GM18526 (cell line): ENCODE measurements around the gene CDC34.

Experiments used
- POLR2A ChIP-seq: IDR thresholded peaks from 3 replicates; pipeline ENCODE4 v1.6.1; 2011; ENCODE audit not compliant: insufficient read length; ENCODE audit errors: extremely low read depth

CDC34 gene

GRCh38 chr19:541699-542098 is 10.1 kb downstream of the CDC34 start:
- no peak for TF ChIP-seq POLR2A

DNA sequence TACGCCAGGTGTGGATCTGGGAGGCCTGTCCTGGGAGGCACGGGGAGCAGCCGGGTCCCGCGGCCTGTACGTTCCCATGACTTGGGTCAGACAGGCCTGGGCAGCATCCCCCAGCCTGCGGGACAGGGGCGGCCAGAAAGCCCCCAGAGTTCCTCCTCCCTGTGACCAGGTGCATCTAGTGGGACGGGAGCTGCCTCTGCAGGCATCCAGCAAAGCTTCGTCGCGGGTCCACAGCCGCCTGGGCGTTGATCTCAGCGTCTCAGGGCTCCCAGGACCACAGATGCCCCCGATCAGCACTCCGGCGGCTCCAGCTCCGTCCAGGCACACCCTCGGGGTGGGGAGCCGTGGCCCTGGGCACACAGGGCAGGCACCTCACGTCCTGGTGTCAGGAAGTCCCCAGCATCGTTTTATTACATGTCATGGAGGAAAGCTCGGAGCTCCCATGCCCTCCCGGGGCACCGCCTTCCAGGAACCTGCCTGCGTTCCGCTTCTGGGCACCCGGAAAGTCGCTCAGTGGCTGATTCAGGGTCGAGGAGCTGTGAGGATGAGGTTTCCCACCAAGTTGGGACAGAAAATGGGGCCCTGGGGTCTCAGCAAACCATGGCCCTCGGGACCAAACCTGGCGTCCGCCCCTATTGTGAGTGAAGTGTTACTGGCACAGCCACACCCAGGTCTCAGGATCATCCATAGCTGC is 10.8 kb downstream of the CDC34 start:
- TF ChIP-seq POLR2A, result no peak

DNA sequence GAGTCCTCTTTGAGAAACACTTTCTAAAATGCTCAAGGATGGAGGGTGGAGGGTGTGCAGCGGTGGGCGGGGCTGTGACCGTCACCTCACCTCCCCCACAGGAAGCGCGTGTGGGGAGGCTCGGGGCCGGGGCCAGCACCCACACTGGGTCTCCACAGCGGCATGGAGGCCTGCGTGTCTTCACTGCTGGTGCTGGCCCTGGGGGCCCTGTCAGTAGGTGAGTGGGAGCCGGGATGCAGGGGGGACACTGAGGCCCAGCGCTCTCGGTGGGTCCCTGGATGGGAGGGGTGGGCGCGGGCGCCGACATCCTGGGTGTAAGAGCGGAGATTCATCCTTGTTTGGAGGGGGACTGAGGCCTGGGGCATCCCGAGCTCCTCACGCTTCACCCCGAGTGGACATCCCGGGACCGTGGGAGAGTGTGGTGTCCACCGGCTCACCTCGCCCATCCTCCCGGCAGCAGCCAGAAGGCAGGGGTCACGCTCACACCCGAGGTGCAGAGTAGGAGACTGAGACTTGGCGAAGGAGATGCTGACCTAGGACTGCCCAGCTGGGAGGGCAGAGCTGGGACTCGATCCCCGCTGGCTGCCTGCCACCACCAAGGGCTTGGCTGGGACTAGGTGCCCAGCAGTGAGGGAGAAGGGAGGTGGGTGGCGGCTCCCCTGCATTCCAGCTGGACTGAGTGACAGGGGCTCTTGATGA is 12.5 kb downstream of the CDC34 start, which contains the start of gene GZMM:
TSS of gene GZMM (plus strand) at position 144 of the 699 bp plus-strand sequence. CDS start at position 163, 19 bp downstream.
- TF ChIP-seq POLR2A, result no peak

GRCh38 chr19:547117-547516 is 15.6 kb downstream of the CDC34 start:
- TF ChIP-seq POLR2A, result no peak

GRCh38 chr19:547836-548720 is 16.5 kb downstream of the CDC34 start:
- TF ChIP-seq POLR2A, result no peak

DNA sequence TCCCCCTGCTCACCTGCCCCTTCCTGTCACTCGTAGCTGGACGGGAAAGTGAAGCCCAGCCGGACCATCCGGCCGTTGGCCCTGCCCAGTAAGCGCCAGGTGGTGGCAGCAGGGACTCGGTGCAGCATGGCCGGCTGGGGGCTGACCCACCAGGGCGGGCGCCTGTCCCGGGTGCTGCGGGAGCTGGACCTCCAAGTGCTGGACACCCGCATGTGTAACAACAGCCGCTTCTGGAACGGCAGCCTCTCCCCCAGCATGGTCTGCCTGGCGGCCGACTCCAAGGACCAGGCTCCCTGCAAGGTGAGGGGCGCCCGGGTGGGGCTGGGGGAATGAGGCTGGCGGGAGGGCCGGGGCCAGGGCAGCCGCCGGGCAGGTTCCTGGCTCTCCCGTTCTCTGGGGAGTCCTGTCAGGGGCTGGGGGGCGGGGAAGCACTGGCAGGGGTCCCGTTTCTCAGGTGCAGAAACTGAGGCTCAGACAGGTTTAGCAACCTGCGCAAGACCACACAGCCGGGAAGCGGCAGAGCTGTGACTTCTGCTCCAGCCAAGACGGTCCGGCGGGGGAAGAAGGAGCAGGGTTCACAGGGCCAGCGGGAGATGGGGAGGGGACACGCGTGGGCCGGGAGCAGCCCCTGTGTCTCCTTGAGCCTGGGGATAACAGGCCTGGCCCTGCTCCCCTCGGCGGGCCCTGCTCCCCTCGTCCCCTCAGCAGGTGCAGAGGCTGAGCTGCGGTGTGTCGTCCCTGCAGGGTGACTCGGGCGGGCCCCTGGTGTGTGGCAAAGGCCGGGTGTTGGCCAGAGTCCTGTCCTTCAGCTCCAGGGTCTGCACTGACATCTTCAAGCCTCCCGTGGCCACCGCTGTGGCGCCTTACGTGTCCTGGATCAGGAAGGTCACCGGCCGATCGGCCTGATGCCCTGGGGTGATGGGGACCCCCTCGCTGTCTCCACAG is 17.6 kb downstream of the CDC34 start:
- TF ChIP-seq POLR2A, result no peak

- no peak for TF ChIP-seq POLR2A
Observed at GRCh38 chr19:554817-555216, 23.3 kb downstream of the CDC34 start.

- TF ChIP-seq POLR2A, result no peak
Observed at GRCh38 chr19:555474-555808, 23.9 kb downstream of the CDC34 start.

DNA sequence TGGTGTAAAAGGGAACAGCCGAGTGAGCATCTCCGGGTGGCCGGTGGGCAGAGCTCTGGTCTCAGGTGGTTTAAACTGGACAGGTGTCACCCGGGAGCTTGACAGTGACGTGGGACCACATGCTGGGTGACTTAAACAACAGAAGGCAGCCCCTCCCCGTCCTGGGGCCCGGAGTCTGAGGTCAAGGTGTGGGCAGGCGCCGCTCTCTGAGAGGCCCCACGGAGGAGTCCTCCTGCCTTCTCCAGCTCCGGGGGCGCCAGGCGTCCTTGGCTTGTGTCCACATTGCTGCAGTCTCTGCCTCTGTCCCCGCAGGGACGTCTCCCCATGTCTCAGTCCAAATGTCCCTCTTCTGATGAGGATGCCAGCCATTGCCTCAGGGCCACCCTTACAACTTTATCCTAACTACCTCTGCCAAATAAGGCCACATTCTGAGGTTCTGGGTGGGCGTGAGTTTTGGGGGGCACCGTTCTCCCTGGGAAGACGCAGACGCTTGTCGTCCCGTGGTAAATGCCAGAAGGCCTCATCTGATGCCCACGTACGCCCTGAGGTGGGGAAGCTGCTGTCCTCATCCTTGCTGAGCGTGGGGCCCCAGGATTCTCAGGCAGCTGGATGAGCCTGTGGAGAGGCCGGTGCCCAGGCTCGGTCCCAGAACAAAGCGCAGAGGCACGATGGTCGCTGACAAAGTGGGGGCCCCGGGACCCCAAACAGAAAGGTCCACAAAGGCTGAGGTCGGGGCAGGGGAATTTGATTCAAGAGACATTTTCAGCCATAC is 25.2 kb downstream of the CDC34 start:
- no peak for TF ChIP-seq POLR2A

DNA sequence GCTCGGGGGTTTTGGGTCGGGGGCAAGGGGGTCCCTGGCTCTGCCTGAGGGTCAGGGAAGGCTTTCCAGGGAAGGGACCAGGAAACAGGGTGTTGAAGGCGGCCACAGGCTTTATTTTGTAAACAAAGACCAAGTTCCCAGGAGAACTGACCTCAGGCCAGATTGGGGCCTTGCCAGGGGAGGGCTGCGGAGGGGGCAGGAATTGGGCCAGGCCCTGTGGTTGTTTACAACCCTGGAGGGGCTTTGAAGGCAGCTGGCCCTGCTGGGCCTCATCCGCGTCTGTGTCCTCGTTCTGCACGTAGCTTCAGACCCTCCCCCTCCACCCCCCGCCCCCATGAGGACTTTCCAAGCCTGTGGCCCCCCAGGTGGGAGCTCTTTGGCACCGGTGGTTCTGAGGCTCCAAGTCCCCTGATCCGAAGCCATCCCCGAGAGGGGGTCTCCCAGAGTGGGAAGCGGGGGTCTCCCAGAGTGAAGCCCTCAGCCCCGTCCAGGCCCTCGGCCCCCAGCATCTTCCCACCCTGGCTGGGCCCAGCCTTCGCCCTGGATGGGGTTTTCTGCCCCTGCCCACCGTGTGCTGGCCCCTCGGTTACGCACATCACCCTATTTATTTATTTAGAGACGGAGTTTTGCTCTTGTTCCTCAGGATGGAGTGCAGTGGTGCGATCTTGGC is 27.3 kb downstream of the CDC34 start:
- TF ChIP-seq POLR2A, result no peak

DNA sequence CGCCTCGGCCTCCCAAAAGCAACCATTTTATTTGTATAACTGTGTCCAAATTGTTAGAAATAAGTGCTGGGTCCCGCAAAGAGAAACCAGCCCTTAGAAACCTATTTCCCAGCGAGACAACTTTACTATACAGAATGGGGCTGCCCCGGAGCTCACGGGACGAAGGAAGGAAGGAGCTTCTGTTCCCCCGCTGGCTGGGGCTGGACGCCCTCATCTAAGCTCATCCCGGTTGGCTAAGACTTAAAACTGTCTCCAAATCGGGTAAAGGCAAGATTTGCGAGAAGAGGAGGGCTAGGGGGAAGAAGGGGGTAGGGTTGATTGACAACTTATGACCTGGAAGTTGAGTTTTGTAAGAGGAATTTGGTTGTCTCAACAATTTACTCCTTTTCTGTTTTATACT is 28.6 kb downstream of the CDC34 start:
- no peak for TF ChIP-seq POLR2A

DNA sequence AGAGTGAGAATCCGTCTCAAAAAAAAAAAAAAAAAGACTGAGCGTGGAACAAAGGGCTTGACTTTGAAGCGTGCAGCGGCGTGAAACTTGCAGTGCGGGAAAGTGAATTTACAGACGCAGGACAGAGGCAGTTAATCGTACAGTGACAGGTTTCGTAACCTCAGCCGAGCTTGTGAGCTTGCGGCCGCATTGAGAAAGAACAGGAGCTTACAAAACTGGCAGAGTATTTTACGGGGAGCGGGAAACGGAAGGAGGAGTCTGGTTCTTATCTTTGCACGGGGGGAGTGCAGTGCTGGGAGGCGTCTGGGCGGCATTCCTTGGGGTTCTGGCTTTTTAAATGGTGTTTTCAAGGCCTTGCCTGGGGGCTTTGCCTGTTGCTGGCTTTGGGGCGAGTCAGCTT is 34.8 kb downstream of the CDC34 start:
- TF ChIP-seq POLR2A, result no peak

- no peak for TF ChIP-seq POLR2A
Observed at GRCh38 chr19:566844-567243, 35.3 kb downstream of the CDC34 start.
